HEK293T (cell line): ENCODE results near the gene TMEM221.
A peak's percentile ranks its signal among the peaks of the same experiment; 100 is the strongest.

Experiments
- CTCF ChIA-PET: fragments of 350-600 bp; formaldehyde crosslinking; extraction: SDS; loops from one replicate; lab custom pipeline; 2021; ENCODE audit warnings: antibody characterized with exemption, inconsistent platforms; lab: Yijun Ruan, JAX
- POLR2A ChIA-PET: fragments of 350-600 bp; formaldehyde crosslinking; extraction: SDS; loops from one replicate; lab custom pipeline; 2020; ENCODE audit warnings: antibody characterized with exemption, inconsistent platforms; lab: Yijun Ruan, JAX
- DNase-seq: peaks from one replicate; pipeline ENCODE4 v3.0.0; 2012; ENCODE audit warnings: mixed read lengths; ENCODE audit errors: extremely low spot score
- ARNT ChIP-seq: fragments of 450-650 bp; IDR thresholded peaks from 2 replicates; pipeline ENCODE4 v1.6.1; 2017; ENCODE audit warnings: mild to moderate bottlenecking
- BHLHE40 ChIP-seq: fragments of 450-650 bp; IDR thresholded peaks from 2 replicates; pipeline ENCODE4 v1.6.1; 2016; ENCODE audit warnings: mild to moderate bottlenecking, moderate library complexity, borderline replicate concordance
- CTBP1 ChIP-seq: fragments of 450-650 bp; IDR thresholded peaks from 2 replicates; pipeline ENCODE4 v1.6.1; 2016; ENCODE audit warnings: borderline replicate concordance
- ELF4 ChIP-seq: fragments of 450-650 bp; IDR thresholded peaks from 2 replicates; pipeline ENCODE4 v1.6.1; 2017; ENCODE audit warnings: antibody characterized with exemption
- FOXA1 ChIP-seq: fragments of 450-650 bp; IDR thresholded peaks from 2 replicates; pipeline ENCODE4 v1.6.1; 2016; ENCODE audit warnings: mild to moderate bottlenecking
- FOXK2 ChIP-seq: fragments of 450-650 bp; IDR thresholded peaks from 2 replicates; pipeline ENCODE4 v1.6.1; 2016; ENCODE audit warnings: mild to moderate bottlenecking
- FOXM1 ChIP-seq: fragments of 450-650 bp; IDR thresholded peaks from 2 replicates; pipeline ENCODE4 v1.6.1; 2017; ENCODE audit warnings: mild to moderate bottlenecking, borderline replicate concordance
- HDGF ChIP-seq: fragments of 450-650 bp; IDR thresholded peaks from 2 replicates; pipeline ENCODE4 v1.6.1; 2017; ENCODE audit warnings: antibody characterized with exemption, borderline replicate concordance
- L3MBTL2 ChIP-seq: fragments of 450-650 bp; conservative IDR thresholded peaks from 2 replicates; pipeline ENCODE4 v1.6.1; 2016; ENCODE audit warnings: mild to moderate bottlenecking
- LEF1 ChIP-seq: fragments of 450-650 bp; IDR thresholded peaks from 2 replicates; pipeline ENCODE4 v1.6.1; 2017; ENCODE audit warnings: mild to moderate bottlenecking, borderline replicate concordance
- NFRKB ChIP-seq: fragments of 450-650 bp; IDR thresholded peaks from 2 replicates; pipeline ENCODE4 v1.6.1; 2016; ENCODE audit warnings: mild to moderate bottlenecking, moderate library complexity
- PKNOX1 ChIP-seq: fragments of 450-650 bp; IDR thresholded peaks from 2 replicates; pipeline ENCODE4 v1.6.1; 2016
- SP1 ChIP-seq: fragments of 450-650 bp; IDR thresholded peaks from 2 replicates; pipeline ENCODE4 v1.6.1; 2017
- SUZ12 ChIP-seq: fragments of 450-650 bp; IDR thresholded peaks from 2 replicates; pipeline ENCODE4 v1.6.1; 2016; ENCODE audit warnings: mild to moderate bottlenecking
- TARDBP ChIP-seq: fragments of 450-650 bp; IDR thresholded peaks from 2 replicates; pipeline ENCODE4 v1.6.1; 2016
- ZNF384 ChIP-seq: fragments of 450-650 bp; IDR thresholded peaks from 2 replicates; pipeline ENCODE4 v1.6.1; 2016

The TMEM221 gene

GRCh38 chr19:17473041-17473440, 24.6 kb upstream of the TMEM221 start:
- no peak for DNase-seq
- TF ChIP-seq HDGF = no peak
- TF ChIP-seq BHLHE40 = no peak
- TF ChIP-seq FOXA1 = no peak
- TF ChIP-seq FOXM1 = no peak
- no peak for TF ChIP-seq FOXK2
- no peak for TF ChIP-seq ZNF384
- TF ChIP-seq LEF1 = no peak
- no peak for TF ChIP-seq L3MBTL2
- no peak for TF ChIP-seq CTBP1
- TF ChIP-seq SP1 = no peak
- TF ChIP-seq NFRKB = no peak
- no peak for TF ChIP-seq TARDBP
- TF ChIP-seq PKNOX1 = no peak
- ChIA-PET CTCF (no interaction called here), POLR2A (no interaction called here)

- no peak for TF ChIP-seq NFRKB
- TF ChIP-seq FOXK2 = no peak
- TF ChIP-seq ELF4 = no peak
- no peak for TF ChIP-seq LEF1
- TF ChIP-seq ZNF384 = no peak
- no peak for TF ChIP-seq CTBP1
- TF ChIP-seq FOXM1 = no peak
- TF ChIP-seq BHLHE40 = no peak
- TF ChIP-seq SP1 = no peak
- no peak for TF ChIP-seq HDGF
- no peak for TF ChIP-seq PKNOX1
- no peak for TF ChIP-seq SUZ12
- TF ChIP-seq TARDBP = no peak
- TF ChIP-seq L3MBTL2 = no peak
- POLR2A ChIA-PET = interaction anchor here (0.6 to 1.3 kb wide), 4 partner anchors 11 to 135 kb away, joined by 3 to 5 read pairs (median 4); partner anchors contain the start of genes NXNL1 and PGLS
- CTCF ChIA-PET = interaction anchor here (1.3 kb wide), 1 partner anchor 25 kb away, joined by 3 read pairs; no protein-coding TSS in a partner anchor
- no peak for DNase-seq
These were observed 23.1 kb upstream of the TMEM221 start for GRCh38 chr19:17471410-17472125.

GRCh38 chr19:17470068-17470841, 21.8 kb upstream of the TMEM221 start, which contains the start of gene SLC27A1:
Gene SLC27A1 (plus strand): TSS chr19:17470524. CDS start chr19:17470541, 17 bp downstream.
- peak; percentile 94 for DNase-seq
- TF ChIP-seq FOXM1 (no peak), PKNOX1 (peak; percentile 98)
- CTCF ChIA-PET = interaction anchor here (0.6 to 1.3 kb wide), 2 partner anchors 26 to 41 kb away, joined by 3 to 8 read pairs; partner anchors contain the start of gene PGLS
- POLR2A ChIA-PET = interaction anchor here (1.0 to 1.3 kb wide), 3 partner anchors 10 to 136 kb away, joined by 3 to 5 read pairs (median 4); partner anchors contain the start of genes NXNL1 and PGLS

GRCh38 chr19:17469481-17470067, 21.1 kb upstream of the TMEM221 start:
- peak; percentile 85 for DNase-seq
- ChIA-PET CTCF (interaction anchor here (0.6 kb wide), 1 partner anchor 42 kb away, joined by 8 read pairs; the partner anchor contains the start of gene PGLS), POLR2A (no interaction called here)
- TF ChIP-seq L3MBTL2 (peak; percentile 76), LEF1 (no peak), PKNOX1 (no peak), BHLHE40 (no peak), HDGF (no peak)

- ChIA-PET CTCF (no interaction called here), POLR2A (no interaction called here)
- no peak for DNase-seq
- TF ChIP-seq L3MBTL2 = no peak
- TF ChIP-seq ARNT = no peak
- TF ChIP-seq FOXA1 = no peak
- no peak for TF ChIP-seq ZNF384
- no peak for TF ChIP-seq TARDBP
- no peak for TF ChIP-seq CTBP1
- TF ChIP-seq HDGF = no peak
- TF ChIP-seq FOXK2 = no peak
- TF ChIP-seq BHLHE40 = no peak
- no peak for TF ChIP-seq FOXM1
- TF ChIP-seq PKNOX1 = no peak
- TF ChIP-seq ELF4 = no peak
- no peak for TF ChIP-seq LEF1
- TF ChIP-seq SUZ12 = no peak
- no peak for TF ChIP-seq NFRKB
- TF ChIP-seq SP1 = no peak
These were observed 20.6 kb upstream of the TMEM221 start for GRCh38 chr19:17469092-17469480.
